Hypothalamus (tissue), 51 donors: ENCODE measurements around the gene TBX19.
"Not testable (repeated sequence)": the region's sequence is repeated elsewhere in the genome, so short reads cannot be mapped to it uniquely, and the experiment has no call there.

Experiments
- DNase-seq, 51 donors: peaks; one replicate each; lab custom pipeline; 2025; lab: John Stamatoyannopoulos, UW

TBX19 gene

GRCh38 chr1:168348146-168348709 is 67.6 kb downstream of the TBX19 start:
- DNase-seq: no peak

- DNase-seq: not testable (repeated sequence)
Observed at GRCh38 chr1:168354335-168355269, 73.9 kb downstream of the TBX19 start.

GRCh38 chr1:168360151-168361021 is 79.7 kb downstream of the TBX19 start:
- DNase-seq: no peak

GRCh38 chr1:168361252-168361651 is 80.6 kb downstream of the TBX19 start:
- no peak for DNase-seq

DNA sequence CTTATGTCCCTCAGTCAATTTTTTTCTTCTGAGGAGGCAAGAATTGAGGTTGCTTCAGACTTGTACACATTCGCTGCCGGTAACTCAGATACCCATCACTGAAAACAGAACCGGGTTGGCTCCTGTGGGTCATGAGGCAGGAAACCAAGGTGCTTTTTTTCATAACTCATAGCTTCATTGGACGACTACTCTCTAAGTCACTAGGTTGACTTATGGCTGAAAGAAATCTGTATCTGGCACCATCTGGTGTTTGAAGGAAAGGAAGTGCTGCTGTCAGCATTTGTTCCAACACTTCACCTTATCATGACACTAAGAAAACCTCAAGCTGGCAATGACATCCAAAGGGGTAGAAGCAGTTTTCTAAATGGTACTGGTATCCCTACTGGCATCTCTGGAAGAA is 82.3 kb downstream of the TBX19 start:
- no peak for DNase-seq
